WTC11 (cell line): Measurements from ENCODE around the gene TOM1L2. TPM values are rescaled to one million over a fixed set of nuclear protein-coding genes. Genes with fewer than 3 reads are reported as not detected.

Experiments used
- ATAC-seq: fragments of 200-7000 bp; cut with Tn5 transposase; 2 replicates; pipeline ENCODE4 v1.10.0; 2021; ENCODE audit warnings: mild to moderate bottlenecking, moderate library complexity
- CTCF ChIA-PET: fragments of 300-600 bp; sonication (Branson Sonifier 250); formaldehyde crosslinking; loops from one replicate; lab custom pipeline; 2021; ENCODE audit warnings: antibody characterized with exemption; lab: Charles Lee
- POLR2A ChIA-PET: fragments of 350-600 bp; sonication (Branson Sonifier 250); formaldehyde crosslinking; loops from one replicate; lab custom pipeline; 2021; ENCODE audit warnings: antibody characterized with exemption; lab: Charles Lee
- DNase-seq: peaks from one replicate; pipeline ENCODE4 v3.0.0; 2021; ENCODE audit warnings: low spot score
- H3K27ac Mint-ChIP-seq: 2 replicates; pipeline ENCODE4 v1.8.0; 2021; ENCODE audit warnings: mixed read lengths
- H3K27me3 Mint-ChIP-seq: 2 replicates; pipeline ENCODE4 v1.8.0; 2021; ENCODE audit warnings: low read depth, mild to moderate bottlenecking, moderate library complexity, mixed read lengths
- H3K36me3 Mint-ChIP-seq: 2 replicates; pipeline ENCODE4 v1.8.0; 2021; ENCODE audit warnings: mixed read lengths
- H3K4me1 Mint-ChIP-seq: 2 replicates; pipeline ENCODE4 v1.8.0; 2022; ENCODE audit warnings: mixed read lengths
- H3K4me3 Mint-ChIP-seq: 2 replicates; pipeline ENCODE4 v1.8.0; 2021; ENCODE audit warnings: mild to moderate bottlenecking, moderate library complexity, mixed read lengths
- H3K9me3 Mint-ChIP-seq: 2 replicates; pipeline ENCODE4 v1.8.0; 2021; ENCODE audit warnings: mixed read lengths
- AR ChIP-seq: fragments of 250-450 bp; sonication (Bioruptor Pico); IDR thresholded peaks from 2 replicates; pipeline ENCODE4 v1.9.0; 2021; ENCODE audit warnings: mild to moderate bottlenecking
- ATF1 ChIP-seq: sonication (generic); formaldehyde crosslinking; IDR thresholded peaks from 2 replicates; pipeline ENCODE4 v1.8.1; 2023; ENCODE audit warnings: mild to moderate bottlenecking, moderate library complexity, missing genetic modification reagents
- CREB1 ChIP-seq: sonication (generic); formaldehyde crosslinking; IDR thresholded peaks from 2 replicates; pipeline ENCODE4 v1.8.0; 2023; ENCODE audit warnings: mild to moderate bottlenecking, missing genetic modification reagents
- CREM ChIP-seq: sonication (generic); formaldehyde crosslinking; IDR thresholded peaks from 2 replicates; pipeline ENCODE4 v1.8.1; 2022; ENCODE audit warnings: mild to moderate bottlenecking, missing genetic modification reagents, moderate library complexity
- CTCF ChIP-seq: fragments of 200-600 bp; IDR thresholded peaks from 2 replicates; pipeline ENCODE4 v1.8.0; 2022; ENCODE audit warnings: antibody characterized with exemption
- ESRRA ChIP-seq: sonication (generic); formaldehyde crosslinking; IDR thresholded peaks from 2 replicates; pipeline ENCODE4 v1.8.1; 2022; ENCODE audit warnings: mild to moderate bottlenecking, missing genetic modification reagents, borderline replicate concordance
- GABPB1 ChIP-seq: sonication (generic); formaldehyde crosslinking; IDR thresholded peaks from 2 replicates; pipeline ENCODE4 v1.8.1; 2023; ENCODE audit warnings: mild to moderate bottlenecking, missing genetic modification reagents
- JUN ChIP-seq: sonication (generic); formaldehyde crosslinking; IDR thresholded peaks from 2 replicates; pipeline ENCODE4 v1.8.0; 2023; ENCODE audit warnings: mild to moderate bottlenecking, missing genetic modification reagents
- NR1H2 ChIP-seq: sonication (generic); formaldehyde crosslinking; IDR thresholded peaks from 2 replicates; pipeline ENCODE4 v1.9.0; 2021; ENCODE audit warnings: mild to moderate bottlenecking, moderate library complexity, missing genetic modification reagents
- NR3C1 ChIP-seq: sonication (generic); formaldehyde crosslinking; conservative IDR thresholded peaks from 2 replicates; pipeline ENCODE4 v1.8.1; 2023; ENCODE audit warnings: low read depth, mild to moderate bottlenecking, missing genetic modification reagents
- PREB ChIP-seq: sonication (generic); formaldehyde crosslinking; IDR thresholded peaks from 2 replicates; pipeline ENCODE4 v1.8.1; 2022; ENCODE audit warnings: mild to moderate bottlenecking, missing genetic modification reagents, moderate library complexity, borderline replicate concordance
- TEAD1 ChIP-seq: sonication (generic); formaldehyde crosslinking; IDR thresholded peaks from 2 replicates; pipeline ENCODE4 v1.8.0; 2022; ENCODE audit warnings: mild to moderate bottlenecking, missing genetic modification reagents
- TP53 ChIP-seq: sonication (generic); formaldehyde crosslinking; IDR thresholded peaks from 2 replicates; pipeline ENCODE4 v1.8.1; 2023; ENCODE audit warnings: mild to moderate bottlenecking, missing genetic modification reagents
- USF1 ChIP-seq: sonication (generic); formaldehyde crosslinking; IDR thresholded peaks from 2 replicates; pipeline ENCODE4 v1.8.0; 2022; ENCODE audit warnings: mild to moderate bottlenecking, missing genetic modification reagents
- ZBTB43 ChIP-seq: sonication (generic); formaldehyde crosslinking; IDR thresholded peaks from 2 replicates; pipeline ENCODE4 v1.8.1; 2023; ENCODE audit warnings: mild to moderate bottlenecking, missing genetic modification reagents
- ZNF219 ChIP-seq: sonication (generic); formaldehyde crosslinking; IDR thresholded peaks from 2 replicates; pipeline ENCODE4 v1.8.0; 2023; ENCODE audit warnings: missing genetic modification reagents, mild to moderate bottlenecking, borderline replicate concordance
- ZNF396 ChIP-seq: fragments of 250-450 bp; sonication (Bioruptor Pico); IDR thresholded peaks from 2 replicates; pipeline ENCODE4 v1.8.0; 2021; ENCODE audit warnings: mild to moderate bottlenecking, moderate library complexity, borderline replicate concordance
- total RNA-seq: library from RNA; stranded (reverse); gene quantifications from 3 replicates; pipeline ENCODE4 v1.2.3, GENCODE V29; 2021
- TF ChIP-seq, protein P1 (sequence below): sonication (generic); formaldehyde crosslinking; IDR thresholded peaks from 2 replicates; pipeline ENCODE4 v1.8.0; 2022; ENCODE audit warnings: mild to moderate bottlenecking, missing genetic modification reagents
- TF ChIP-seq, protein P2 (sequence below): sonication (generic); formaldehyde crosslinking; IDR thresholded peaks from 2 replicates; pipeline ENCODE4 v1.8.0; 2022; ENCODE audit warnings: mild to moderate bottlenecking, missing genetic modification reagents

The TOM1L2 gene
- total RNA-seq, 1 experiment from 2014 or later = 6.4 TPM

GRCh38 chr17:17849147-17849820 is 122.9 kb downstream of the TOM1L2 start:
- TF ChIP-seq NR3C1 (no peak), USF1 (CRISPR knock-in tag) (no peak), GABPB1 (CRISPR knock-in tag) (peak; percentile 58), PREB (no peak), TP53 (no peak), ZNF396 (no peak)
- Mint-ChIP-seq H3K27me3 (peaks cover 3% of the 10 kb centered on the region; the same call in 1 of the 2 replicates), H3K36me3 (no peaks in the 10 kb centered on the region)

DNA sequence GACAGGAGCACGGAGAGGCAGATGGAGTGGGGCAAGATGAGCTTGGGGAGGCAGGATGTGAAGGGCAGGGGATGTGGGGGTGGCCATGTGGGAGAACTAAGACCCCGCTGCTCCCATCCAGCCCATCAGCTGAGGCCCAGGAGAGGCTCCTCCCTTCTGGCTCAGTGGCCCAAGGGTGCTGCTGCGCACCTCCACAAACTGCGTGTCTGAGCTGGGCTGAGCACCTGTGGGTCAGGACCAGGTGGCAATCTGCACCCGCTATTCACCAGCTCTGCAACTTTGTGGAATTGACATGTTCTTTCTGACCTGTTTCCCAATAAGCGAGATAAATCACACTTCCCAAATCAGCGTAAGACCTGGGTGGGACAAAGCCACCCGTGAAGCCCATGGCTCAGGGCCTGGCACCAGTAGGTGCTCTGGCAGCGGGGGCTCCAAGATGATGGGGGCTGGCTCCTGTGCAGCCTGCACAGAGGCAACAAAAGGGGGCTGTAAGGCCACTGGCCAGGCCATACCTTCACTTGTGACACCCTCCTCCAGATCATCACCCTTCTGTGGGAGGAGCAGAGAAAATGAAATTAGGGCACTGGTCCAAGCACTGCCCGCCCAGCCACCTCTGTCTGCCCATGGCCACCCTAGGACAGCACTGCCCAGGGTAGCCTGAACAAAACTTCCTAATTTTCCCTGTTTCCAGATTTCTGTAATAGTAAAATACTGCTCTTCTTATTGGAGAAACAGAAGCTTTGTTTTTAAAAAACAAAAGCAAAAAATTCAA is 123.7 kb downstream of the TOM1L2 start:
- no peaks in the 10 kb centered on the region for H3K9me3 Mint-ChIP-seq
- peaks cover 47% of the 10 kb centered on the region for H3K4me1 Mint-ChIP-seq
- no peaks in the 10 kb centered on the region for H3K36me3 Mint-ChIP-seq
- POLR2A ChIA-PET = interaction anchor here (1.6 kb wide), 1 partner anchor 12 kb away, joined by 5 read pairs; no protein-coding TSS in a partner anchor
- ATAC-seq (no peak), DNase-seq (no peak)
- H3K4me3 Mint-ChIP-seq = no peak overlapping the region
- no peak overlapping the region for H3K27ac Mint-ChIP-seq
- CTCF ChIA-PET = interaction anchor here (0.8 to 1.8 kb wide), 6 partner anchors 10 to 107 kb away, joined by 3 to 5 read pairs (median 4); partner anchors contain the start of gene SREBF1
- H3K27me3 Mint-ChIP-seq = peaks cover 3% of the 10 kb centered on the region; the same call in 1 of the 2 replicates
- TF ChIP-seq CTCF (no peak), NR3C1 (no peak), ZBTB43 (CRISPR knock-in tag) (no peak), PREB (no peak), TEAD1 (CRISPR knock-in tag) (no peak), CREB1 (CRISPR knock-in tag) (no peak), CREM (CRISPR knock-in tag) (no peak), AR (no peak), ZNF396 (no peak), JUN (CRISPR knock-in tag) (no peak), ESRRA (CRISPR knock-in tag) (no peak), NR1H2 (CRISPR knock-in tag) (no peak), ZNF219 (CRISPR knock-in tag) (no peak), ATF1 (CRISPR knock-in tag) (no peak)
- TF ChIP-seq, protein P1, sequence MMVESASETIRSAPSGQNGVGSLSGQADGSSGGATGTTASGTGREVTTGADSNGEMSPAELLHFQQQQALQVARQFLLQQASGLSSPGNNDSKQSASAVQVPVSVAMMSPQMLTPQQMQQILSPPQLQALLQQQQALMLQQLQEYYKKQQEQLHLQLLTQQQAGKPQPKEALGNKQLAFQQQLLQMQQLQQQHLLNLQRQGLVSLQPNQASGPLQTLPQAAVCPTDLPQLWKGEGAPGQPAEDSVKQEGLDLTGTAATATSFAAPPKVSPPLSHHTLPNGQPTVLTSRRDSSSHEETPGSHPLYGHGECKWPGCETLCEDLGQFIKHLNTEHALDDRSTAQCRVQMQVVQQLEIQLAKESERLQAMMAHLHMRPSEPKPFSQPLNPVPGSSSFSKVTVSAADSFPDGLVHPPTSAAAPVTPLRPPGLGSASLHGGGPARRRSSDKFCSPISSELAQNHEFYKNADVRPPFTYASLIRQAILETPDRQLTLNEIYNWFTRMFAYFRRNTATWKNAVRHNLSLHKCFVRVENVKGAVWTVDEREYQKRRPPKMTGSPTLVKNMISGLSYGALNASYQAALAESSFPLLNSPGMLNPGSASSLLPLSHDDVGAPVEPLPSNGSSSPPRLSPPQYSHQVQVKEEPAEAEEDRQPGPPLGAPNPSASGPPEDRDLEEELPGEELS = no peak
- TF ChIP-seq, protein P2, sequence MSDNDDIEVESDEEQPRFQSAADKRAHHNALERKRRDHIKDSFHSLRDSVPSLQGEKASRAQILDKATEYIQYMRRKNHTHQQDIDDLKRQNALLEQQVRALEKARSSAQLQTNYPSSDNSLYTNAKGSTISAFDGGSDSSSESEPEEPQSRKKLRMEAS (CRISPR knock-in tag) = no peak

More at GRCh38 chr17:17849147-17849820, 122.9 kb downstream of the TOM1L2 start:
- ATAC-seq (no peak), DNase-seq (no peak)
- Mint-ChIP-seq H3K9me3 (no peaks in the 10 kb centered on the region), H3K4me1 (peaks cover 47% of the 10 kb centered on the region), H3K27ac (no peak overlapping the region), H3K4me3 (no peak overlapping the region)
- ChIA-PET CTCF (interaction anchor here (1.0 to 1.8 kb wide), 5 partner anchors 11 to 39 kb away, joined by 3 to 6 read pairs (median 4); no protein-coding TSS in a partner anchor), POLR2A (interaction anchor here (0.6 to 1.6 kb wide), 2 partner anchors 13 to 36 kb away, joined by 5 to 7 read pairs; no protein-coding TSS in a partner anchor)
